ENCODE data around the gene VPS13D. TPM values are rescaled to one million over a fixed set of nuclear protein-coding genes. Genes with fewer than 3 reads are reported as not detected.

The VPS13D gene
- total RNA-seq, 1 donor from 2014 or later = 45.9 TPM

- no peak for DNase-seq
Observed at GRCh38 chr1:12556957-12557935, 327.4 kb downstream of the VPS13D start.

DNA sequence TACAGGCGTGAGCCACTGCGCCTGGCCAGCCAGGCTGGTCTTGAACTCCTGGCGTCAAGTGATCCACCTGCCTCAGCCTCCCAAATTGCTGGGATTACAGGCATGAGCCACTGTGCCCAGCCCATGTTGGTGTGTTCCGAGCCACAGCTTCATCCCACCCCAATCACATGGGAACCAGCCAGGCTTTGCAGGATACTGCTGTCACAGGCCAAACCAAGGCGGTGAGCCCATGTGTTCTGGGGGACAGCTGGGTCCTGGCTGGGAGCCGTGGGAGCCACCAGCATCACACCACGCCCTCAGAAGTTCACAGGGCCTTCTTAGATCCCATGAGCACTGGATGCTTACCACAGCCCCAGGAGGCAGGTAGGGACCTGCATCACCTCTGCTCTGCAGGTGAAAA, 331.3 kb downstream of the VPS13D start:
- DNase-seq = no peak

Other genes with a start within 250 kb of the VPS13D start
- gene MFN2, start 249.6 kb upstream of the VPS13D start, total RNA-seq = 61.1 and 95.3 TPM in 2 replicates
- gene MIIP, start 210.5 kb upstream of the VPS13D start, total RNA-seq = 39.2 and 45.4 TPM in 2 replicates
- gene TNFRSF8, start 166.7 kb upstream of the VPS13D start, total RNA-seq = 0.33 and 0.34 TPM in 2 replicates
- gene TNFRSF1B, start 63.0 kb upstream of the VPS13D start, total RNA-seq = 81.3 and 98.3 TPM in 2 replicates

Measured in dermis blood vessel endothelial cell (primary cell).